Measurements from ENCODE around the gene AOC2. TPM values are rescaled to one million over a fixed set of nuclear protein-coding genes. Genes with fewer than 3 reads are reported as not detected.
"Not testable (repeated sequence)": the region's sequence is repeated elsewhere in the genome, so short reads cannot be mapped to it uniquely, and the experiment has no call there.

AOC2 gene
- total RNA-seq, 4 donors from 2014 or later, result 0.55 to 6.0 (median 1.1) TPM

DNA sequence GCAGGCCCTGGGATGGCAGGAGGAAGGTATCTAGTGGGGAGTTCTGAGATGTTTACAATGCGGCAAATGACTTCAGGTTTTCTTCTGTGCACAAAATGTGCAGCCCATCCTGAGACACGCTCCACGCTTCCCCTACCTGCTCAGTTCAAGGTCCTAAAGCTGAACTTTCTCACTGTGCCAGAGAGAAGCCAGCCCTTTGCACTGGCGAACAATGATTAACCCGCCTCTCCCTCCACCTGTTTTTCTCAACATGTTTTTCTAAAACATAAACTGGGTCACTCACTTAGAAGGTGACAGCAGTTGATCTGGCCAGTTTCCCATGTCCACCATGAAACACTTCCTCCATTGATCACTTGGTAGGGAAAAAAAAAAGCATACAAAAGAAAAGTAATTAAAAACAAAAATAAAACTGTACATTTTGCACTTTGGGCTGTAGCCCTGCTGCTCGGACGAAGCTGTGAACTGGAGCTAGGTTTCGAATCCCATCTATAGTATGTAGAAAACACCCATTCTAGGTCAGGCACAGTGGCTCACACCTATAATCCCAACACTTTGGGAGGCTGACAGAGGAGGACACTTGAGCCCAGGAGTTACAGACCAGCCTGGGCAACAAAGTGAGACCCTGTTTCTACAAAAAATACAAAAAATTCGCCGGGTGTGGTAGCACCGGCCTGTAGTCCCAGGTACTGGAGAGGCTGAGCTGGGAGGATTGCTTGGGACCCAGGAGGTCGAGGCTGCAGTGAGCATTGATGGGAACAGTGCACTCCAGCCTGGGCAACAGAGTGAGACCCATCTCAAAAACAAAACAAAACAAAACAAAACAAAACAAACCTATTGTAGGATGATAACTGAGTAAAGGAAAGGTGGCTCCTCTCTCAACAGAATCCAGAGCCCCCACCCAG lies 50.2 kb downstream of the AOC2 start:
- peaks cover 5 to 49% (median 29%) of the 10 kb centered on the region in 4 donors for H3K4me1 ChIP-seq
- H3K36me3 ChIP-seq, result no peaks in the 10 kb centered on the region
- intact Hi-C loops (cut with DNase I; ENCODE audit: low total_unique reads) (no loop called here), in situ Hi-C loops (cut with MboI; ENCODE audit: low pct_ligation_motif_present in 1 of 4, low pct_unique_long_range_greater_than_20kb in 1 of 4, low sequenced_read_pairs in 3 of 4) (no loop called here)
- WGBS, 2 donors (ENCODE audit: low coverage in 1 of 2), result 37 to 59% methylated on average over 3 to 12 of the region's 12 CpGs
- TF ChIP-seq POLR2AphosphoS5 (IDR thresholded peaks at IDR 0.05) (peak in 2 of 3 donors; percentile 30 to 35), POLR2A (IDR thresholded peaks at IDR 0.05) (no peak), EP300 (IDR thresholded peaks at IDR 0.05; ENCODE audit: low read depth) (no peak)
- peaks cover 8% of the 10 kb centered on the region for H3K27me3 ChIP-seq
- DNase-seq, result peak; percentile 71
- H3K9me3 ChIP-seq, result no peaks in the 10 kb centered on the region
- peak overlapping the region in 1 of 4 donors; percentile 12 for H3K4me3 ChIP-seq
- peak overlapping the region; percentile 47 to 71 (median 53) for H3K27ac ChIP-seq

- Histone ChIP-seq H3K27ac (peak overlapping the region; percentile 47 to 71 (median 53)), H3K4me3 (no peak overlapping the region), H3K36me3 (no peaks in the 10 kb centered on the region), H3K27me3 (peaks cover 14% of the 10 kb centered on the region), H3K9me3 (no peaks in the 10 kb centered on the region), H3K4me1 (peaks cover 5 to 49% (median 29%) of the 10 kb centered on the region in 4 donors)
- peak in 1 of 3 donors; percentile 44 for TF ChIP-seq POLR2AphosphoS5 (IDR thresholded peaks at IDR 0.05)
- no peak for TF ChIP-seq POLR2A (IDR thresholded peaks at IDR 0.05)
- in situ Hi-C loops (cut with MboI; ENCODE audit: low pct_ligation_motif_present in 1 of 4, low pct_unique_long_range_greater_than_20kb in 1 of 4, low sequenced_read_pairs in 3 of 4) (no loop called here), intact Hi-C loops (cut with DNase I; ENCODE audit: low total_unique reads) (no loop called here)
- peak; percentile 52 for DNase-seq
- WGBS, 2 donors (ENCODE audit: low coverage in 1 of 2), result 0 to 11% methylated on average over 2 of the region's 2 CpGs
Observed at GRCh38 chr17:42895185-42895555, 50.8 kb downstream of the AOC2 start.

DNA sequence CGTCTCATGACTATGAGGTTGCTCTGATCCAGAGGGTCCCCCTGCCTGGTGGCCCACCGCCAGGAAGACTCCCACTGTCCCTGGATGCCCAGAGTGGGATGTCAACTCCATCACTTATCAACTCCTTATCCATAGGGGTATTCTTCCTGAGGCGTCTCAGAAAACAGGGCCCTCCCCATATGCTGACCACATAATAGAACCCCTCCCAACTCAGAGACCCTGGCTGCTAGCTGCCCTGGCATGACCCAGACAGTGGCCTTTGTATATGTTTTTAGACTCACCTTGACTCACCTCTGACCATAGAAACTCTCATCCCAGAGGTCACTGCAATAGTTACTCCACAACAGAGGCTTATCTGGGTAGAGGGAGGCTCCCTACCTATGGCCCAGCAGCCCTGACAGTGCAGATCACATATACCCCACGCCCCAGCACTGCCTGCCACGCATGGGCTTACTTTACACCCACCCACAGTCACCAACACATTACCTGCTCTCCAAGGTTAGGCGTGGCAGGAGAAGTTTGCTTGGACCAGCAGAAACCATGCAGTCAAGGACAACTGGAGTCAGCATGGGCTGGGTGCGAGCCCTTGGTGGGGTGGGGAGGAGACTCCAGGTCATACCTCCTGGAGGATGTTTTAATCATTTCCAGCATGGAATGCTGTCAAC lies 53.9 kb downstream of the AOC2 start:
- no peak for DNase-seq
- Histone ChIP-seq H3K27me3 (peaks cover 40% of the 10 kb centered on the region), H3K36me3 (no peaks in the 10 kb centered on the region), H3K4me1 (peaks cover 5 to 24% (median 22%) of the 10 kb centered on the region in 4 donors), H3K9me3 (no peaks in the 10 kb centered on the region), H3K4me3 (no peak overlapping the region), H3K27ac (no peak overlapping the region)
- intact Hi-C loops (cut with DNase I; ENCODE audit: low total_unique reads) (no loop called here), in situ Hi-C loops (cut with MboI; ENCODE audit: low pct_ligation_motif_present in 1 of 4, low pct_unique_long_range_greater_than_20kb in 1 of 4, low sequenced_read_pairs in 3 of 4) (no loop called here)
- 80 to 87% methylated on average over 1 to 7 of the region's 7 CpGs for WGBS, 2 donors (ENCODE audit: low coverage in 1 of 2)
- TF ChIP-seq CTCF (IDR thresholded peaks at IDR 0.05) (no peak), POLR2A (IDR thresholded peaks at IDR 0.05) (no peak), POLR2AphosphoS5 (IDR thresholded peaks at IDR 0.05) (no peak), EP300 (IDR thresholded peaks at IDR 0.05; ENCODE audit: low read depth) (no peak)

- H3K4me3 ChIP-seq; intact Hi-C loops (cut with DNase I; ENCODE audit: low total_unique reads); H3K36me3 ChIP-seq; in situ Hi-C loops (cut with MboI; ENCODE audit: low pct_ligation_motif_present in 1 of 4, low pct_unique_long_range_greater_than_20kb in 1 of 4, low sequenced_read_pairs in 3 of 4); DNase-seq; H3K27ac ChIP-seq; H3K4me1 ChIP-seq; H3K9me3 ChIP-seq: not testable (repeated sequence)
- 74 to 81% methylated on average over 3 of the region's 3 CpGs for WGBS, 2 donors (ENCODE audit: low coverage in 1 of 2)
- peaks cover 57% of the 10 kb centered on the region for H3K27me3 ChIP-seq
Observed at GRCh38 chr17:42899981-42900380, 55.6 kb downstream of the AOC2 start.

Small RNA genes lying within 50 kb of the gene (small RNA-seq; reads per million reads assigned to genes)
- gene MIR6781, result 0 reads per million in 4 donors
- 0 reads per million in 4 donors for gene RNU6-287P

Other genes starting within 250 kb of the AOC2 start
- 10 to 100 TPM; 47.2 to 71.8 (median 59.0) TPM for gene RETREG3, start 235.2 kb upstream of the AOC2 start, total RNA-seq
- 10 to 100 TPM in 2 of 4 donors, 1 to 10 TPM in 2; 6.0 to 27.7 (median 14.3) TPM for gene TUBG1, start 234.9 kb upstream of the AOC2 start, total RNA-seq
- gene TUBG2, start 185.3 kb upstream of the AOC2 start, total RNA-seq, result 10 to 100 TPM in 3 of 4 donors, 1 to 10 TPM in 1; 9.6 to 53.1 (median 26.7) TPM
- gene PLEKHH3, start 167.6 kb upstream of the AOC2 start, total RNA-seq, result 10 to 100 TPM in 2 of 4 donors, 1 to 10 TPM in 2; 5.8 to 29.9 (median 9.9) TPM
- gene CCR10, start 162.7 kb upstream of the AOC2 start, total RNA-seq, result 1 to 10 TPM in 1 of 4 donors, under 1 TPM in 1, not detected in 2; 0.82 to 3.5 TPM
- gene CNTNAP1, start 162.0 kb upstream of the AOC2 start, total RNA-seq, result 10 to 100 TPM in 2 of 4 donors, 1 to 10 TPM in 2; 3.7 to 43.8 (median 10.1) TPM
- gene EZH1, start 99.5 kb upstream of the AOC2 start, total RNA-seq, result 100 to 1,000 TPM in 1 of 4 donors, 10 to 100 TPM in 3; 30.4 to 159 (median 43.4) TPM
- 10 to 100 TPM in 2 of 4 donors, 1 to 10 TPM in 2; 6.1 to 88.0 (median 23.4) TPM for gene RAMP2, start 83.4 kb upstream of the AOC2 start, total RNA-seq
- gene VPS25, start 71.1 kb upstream of the AOC2 start, total RNA-seq, result 100 to 1,000 TPM in 1 of 4 donors, 10 to 100 TPM in 3; 58.3 to 111 (median 79.7) TPM
- gene WNK4, start 64.0 kb upstream of the AOC2 start, total RNA-seq, result 10 to 100 TPM; 17.9 to 87.6 (median 40.9) TPM
- 100 to 1,000 TPM; 128 to 400 (median 171) TPM for gene COA3, start 45.9 kb upstream of the AOC2 start, total RNA-seq
- gene CNTD1, start 45.7 kb upstream of the AOC2 start, total RNA-seq, result 1 to 10 TPM in 1 of 4 donors, under 1 TPM in 1, not detected in 2; 0.48 to 1.5 TPM
- 100 to 1,000 TPM in 3 of 4 donors, 10 to 100 TPM in 1; 78.2 to 199 (median 120) TPM for gene BECN1, start 20.3 kb upstream of the AOC2 start, total RNA-seq
- gene PSME3, start 11.2 kb upstream of the AOC2 start, total RNA-seq, result 100 to 1,000 TPM in 1 of 4 donors, 10 to 100 TPM in 3; 37.0 to 131 (median 60.4) TPM
- gene AOC3, start 6.6 kb downstream of the AOC2 start, total RNA-seq, result 100 to 1,000 TPM in 1 of 4 donors, 10 to 100 TPM in 3; 14.3 to 134 (median 35.2) TPM
- gene G6PC1, start 56.2 kb downstream of the AOC2 start, total RNA-seq, result under 1 TPM in 2 of 4 donors, not detected in 2; 0.32 to 0.68 TPM
- 10 to 100 TPM in 2 of 4 donors, 1 to 10 TPM in 2; 2.6 to 21.9 (median 9.5) TPM for gene AARSD1, start 119.9 kb downstream of the AOC2 start, total RNA-seq
- 1 to 10 TPM in 3 of 4 donors, not detected in 1; 3.4 to 8.3 (median 5.1) TPM for gene PTGES3L, start 135.5 kb downstream of the AOC2 start, total RNA-seq
- 10 to 100 TPM; 18.1 to 43.8 (median 27.8) TPM for gene RUNDC1, start 136.0 kb downstream of the AOC2 start, total RNA-seq
- 100 to 1,000 TPM; 243 to 836 (median 677) TPM for gene RPL27, start 153.8 kb downstream of the AOC2 start, total RNA-seq
- 10 to 100 TPM; 11.5 to 81.1 (median 47.2) TPM for gene IFI35, start 162.2 kb downstream of the AOC2 start, total RNA-seq
- gene VAT1, start 177.8 kb downstream of the AOC2 start, total RNA-seq, result 10 to 100 TPM; 26.2 to 94.1 (median 65.7) TPM
- gene RND2, start 180.7 kb downstream of the AOC2 start, total RNA-seq, result under 1 TPM in 2 of 4 donors, not detected in 2; 0.41 to 0.64 TPM